ENCODE data around the gene ZBTB33.

Gene ZBTB33

GRCh38 chrX:120250522-120251271, at the start of gene ZBTB33:
TSS of gene ZBTB33 (plus strand) at chrX:120250812. CDS start at chrX:120253416, 2,604 bp downstream.
- DNase-seq = peak; percentile 76

GRCh38 chrX:120200851-120201250, 49.8 kb upstream of the ZBTB33 start:
- no peak for DNase-seq

GRCh38 chrX:120205816-120206753, 44.5 kb upstream of the ZBTB33 start:
- DNase-seq = no peak

GRCh38 chrX:120207009-120207605, 43.5 kb upstream of the ZBTB33 start:
- no peak for DNase-seq

- peak; percentile 26 for DNase-seq
These were observed 37.0 kb upstream of the ZBTB33 start for GRCh38 chrX:120213438-120214265.

GRCh38 chrX:120223374-120223773, 27.2 kb upstream of the ZBTB33 start:
- no peak for DNase-seq

- DNase-seq = no peak
These were observed 26.2 kb upstream of the ZBTB33 start for GRCh38 chrX:120224388-120224787.

- no peak for DNase-seq
These were observed 22.3 kb upstream of the ZBTB33 start for GRCh38 chrX:120228187-120228908.

- DNase-seq = no peak
These were observed 15.3 kb upstream of the ZBTB33 start for GRCh38 chrX:120235284-120235683.

GRCh38 chrX:120236687-120237479, 13.7 kb upstream of the ZBTB33 start:
- DNase-seq = no peak

GRCh38 chrX:120238933-120239332, 11.7 kb upstream of the ZBTB33 start:
- DNase-seq = no peak

- no peak for DNase-seq
These were observed 7.8 kb upstream of the ZBTB33 start for GRCh38 chrX:120242813-120243212.

- no peak for DNase-seq
These were observed 6.2 kb upstream of the ZBTB33 start for GRCh38 chrX:120244395-120244734.

- DNase-seq = peak; percentile 31
These were observed 5.7 kb upstream of the ZBTB33 start for GRCh38 chrX:120244735-120245498.

- DNase-seq = peak; percentile 1
These were observed 929 bp downstream of the ZBTB33 start for GRCh38 chrX:120251471-120252011.

GRCh38 chrX:120253784-120254183, 3.2 kb downstream of the ZBTB33 start:
- DNase-seq = no peak

- DNase-seq = no peak
These were observed 9.8 kb downstream of the ZBTB33 start for GRCh38 chrX:120260369-120260768.

GRCh38 chrX:120262859-120263708, 12.5 kb downstream of the ZBTB33 start:
- no peak for DNase-seq

GRCh38 chrX:120264341-120264740, 13.7 kb downstream of the ZBTB33 start:
- DNase-seq = no peak

Measured in stimulated activated CD4-positive, alpha-beta T cell treated with anti-CD3 and anti-CD28 coated beads, Interleukin-12 subunit alpha, Interleukin-12 subunit beta, amount 100 ng/mL, for 4 hours (primary cell).